Vagina (tissue), 2 donors: ENCODE measurements around the gene EXOC3.

Source experiments
- CTCF ChIP-seq, 3 experiments: fragments of 450-650 bp in 2 of 3; fragments of 200-600 bp in 1 of 3; sonication (generic) in 1 of 3; IDR thresholded peaks; one replicate each; pipeline ENCODE4 v1.5.1; 2017 to 2019; ENCODE audit warnings: antibody characterized with exemption in 3 of 3, mild to moderate bottlenecking in 2 of 3, moderate library complexity in 2 of 3
- POLR2AphosphoS5 ChIP-seq, 2 donors: sonication (generic); formaldehyde crosslinking; IDR thresholded peaks; one replicate each; pipeline ENCODE4 v1.9.0; 2017; ENCODE audit warnings: antibody characterized with exemption in 2 of 2, mild to moderate bottlenecking in 2 of 2, low read depth in 1 of 2; ENCODE audit not compliant: insufficient read depth in 1 of 2

GRCh38 chr5:497090-497700 is 54.2 kb downstream of the EXOC3 start:
- TF ChIP-seq CTCF (IDR thresholded peaks at IDR 0.05) = no peak
- TF ChIP-seq POLR2AphosphoS5 (IDR thresholded peaks at IDR 0.05; ENCODE audit: insufficient read depth in 1 of 2, low read depth in 1 of 2) = no peak
